ENCODE results near the gene LUZP1.

DNA sequence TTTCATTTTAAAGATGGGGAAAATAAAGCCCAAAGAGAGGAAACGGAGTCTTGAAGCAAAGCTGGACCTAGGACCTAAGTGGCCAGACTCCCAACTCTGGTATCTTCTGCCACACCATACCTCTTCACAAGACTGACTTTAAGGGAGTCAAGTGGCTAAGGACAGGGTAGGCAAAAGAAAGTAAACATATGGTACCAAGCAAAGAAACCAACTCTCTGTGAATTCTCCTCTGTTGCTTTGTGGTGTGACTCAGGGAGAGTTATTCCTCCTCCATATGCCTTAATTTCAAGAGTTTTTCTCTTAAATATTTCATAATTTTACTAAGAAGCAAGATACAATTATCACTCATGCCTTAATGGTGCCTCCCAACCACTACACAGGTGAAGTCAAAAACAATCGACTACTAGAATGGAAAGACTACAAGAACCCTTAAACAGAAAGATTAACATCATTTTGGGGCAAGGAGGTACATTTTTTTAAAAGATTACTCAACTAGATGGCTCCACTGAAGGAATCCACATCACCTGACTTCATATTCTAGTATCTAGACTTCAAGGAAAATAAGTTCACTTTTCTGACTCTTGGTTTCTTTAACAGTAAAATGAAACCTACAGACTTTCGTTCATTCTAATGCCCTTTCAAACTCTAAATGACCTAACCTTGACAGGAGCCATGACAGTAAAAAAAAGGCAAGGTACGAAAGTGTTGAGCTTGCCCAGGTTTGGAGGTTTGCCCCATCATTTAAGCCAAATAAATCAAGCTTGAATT is 44.2 kb downstream of the LUZP1 start:
- TF ChIP-seq, protein P1, sequence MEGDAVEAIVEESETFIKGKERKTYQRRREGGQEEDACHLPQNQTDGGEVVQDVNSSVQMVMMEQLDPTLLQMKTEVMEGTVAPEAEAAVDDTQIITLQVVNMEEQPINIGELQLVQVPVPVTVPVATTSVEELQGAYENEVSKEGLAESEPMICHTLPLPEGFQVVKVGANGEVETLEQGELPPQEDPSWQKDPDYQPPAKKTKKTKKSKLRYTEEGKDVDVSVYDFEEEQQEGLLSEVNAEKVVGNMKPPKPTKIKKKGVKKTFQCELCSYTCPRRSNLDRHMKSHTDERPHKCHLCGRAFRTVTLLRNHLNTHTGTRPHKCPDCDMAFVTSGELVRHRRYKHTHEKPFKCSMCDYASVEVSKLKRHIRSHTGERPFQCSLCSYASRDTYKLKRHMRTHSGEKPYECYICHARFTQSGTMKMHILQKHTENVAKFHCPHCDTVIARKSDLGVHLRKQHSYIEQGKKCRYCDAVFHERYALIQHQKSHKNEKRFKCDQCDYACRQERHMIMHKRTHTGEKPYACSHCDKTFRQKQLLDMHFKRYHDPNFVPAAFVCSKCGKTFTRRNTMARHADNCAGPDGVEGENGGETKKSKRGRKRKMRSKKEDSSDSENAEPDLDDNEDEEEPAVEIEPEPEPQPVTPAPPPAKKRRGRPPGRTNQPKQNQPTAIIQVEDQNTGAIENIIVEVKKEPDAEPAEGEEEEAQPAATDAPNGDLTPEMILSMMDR (IDR thresholded peaks at IDR 0.05) = no peak
- TF ChIP-seq POLR2A (IDR thresholded peaks at IDR 0.05) (no peak), EP300 (IDR thresholded peaks at IDR 0.05) (no peak)

Measured in tibial nerve (tissue), 4 donors.